HepG2 (cell line): ENCODE measurements around the gene SLC25A25. TPM values are rescaled to one million over a fixed set of nuclear protein-coding genes. Genes with fewer than 3 reads are reported as not detected.

ENCODE experiments used
- AHDC1 ChIP-seq: sonication (generic); formaldehyde crosslinking; IDR thresholded peaks from 2 replicates; pipeline ENCODE4 v1.5.1; 2020; ENCODE audit warnings: mild to moderate bottlenecking, missing genetic modification reagents, borderline replicate concordance
- ARNTL ChIP-seq: sonication (generic); formaldehyde crosslinking; IDR thresholded peaks from 2 replicates; pipeline ENCODE4 v1.4.0; 2020; ENCODE audit warnings: mild to moderate bottlenecking, missing genetic modification reagents
- ATF7-NPFF ChIP-seq: sonication (generic); formaldehyde crosslinking; IDR thresholded peaks from 2 replicates; pipeline ENCODE4 v1.8.1; 2023; ENCODE audit warnings: mild to moderate bottlenecking, low read depth, missing genetic modification reagents, moderate library complexity
- CREBL2 ChIP-seq: sonication (generic); formaldehyde crosslinking; IDR thresholded peaks from 2 replicates; pipeline ENCODE4 v1.8.1; 2023; ENCODE audit warnings: missing genetic modification reagents, mild to moderate bottlenecking, borderline replicate concordance
- CTCF ChIP-seq: sonication (generic); formaldehyde crosslinking; IDR thresholded peaks from 2 replicates; pipeline ENCODE4 v1.5.0; 2020; ENCODE audit warnings: mild to moderate bottlenecking, missing genetic modification reagents, moderate library complexity
- FOXP1 ChIP-seq, 2 experiments: fragments of 450-650 bp in 1 of 2; IDR thresholded peaks; 2 replicates each; pipeline ENCODE4 v1.6.1; 2017 to 2018; ENCODE audit warnings: antibody characterized with exemption in 1 of 2
- GABPA ChIP-seq, 2 experiments: IDR thresholded peaks; 2 replicates each; pipeline ENCODE4 v1.6.1; 2011 to 2016; ENCODE audit warnings: low read depth in 2 of 2, low read length in 1 of 2, missing biosample characterization in 1 of 2, missing genetic modification characterization in 1 of 2
- IRX3 ChIP-seq: sonication (generic); formaldehyde crosslinking; IDR thresholded peaks from 2 replicates; pipeline ENCODE4 v1.8.1; 2023; ENCODE audit warnings: mild to moderate bottlenecking, low read depth, missing genetic modification reagents, borderline replicate concordance
- MZF1 ChIP-seq: sonication (generic); formaldehyde crosslinking; IDR thresholded peaks from 2 replicates; pipeline ENCODE4 v1.8.1; 2023; ENCODE audit warnings: mild to moderate bottlenecking, missing genetic modification reagents, borderline replicate concordance
- PAF1 ChIP-seq: IDR thresholded peaks from 2 replicates; pipeline ENCODE4 v1.6.1; 2016; ENCODE audit warnings: missing genetic modification reagents, missing compliant biosample characterization
- RARA ChIP-seq: IDR thresholded peaks from 2 replicates; pipeline ENCODE4 v1.6.1; 2016; ENCODE audit warnings: missing genetic modification reagents, missing compliant biosample characterization
- TEF ChIP-seq: sonication (generic); formaldehyde crosslinking; IDR thresholded peaks from 2 replicates; pipeline ENCODE4 v1.5.0; 2020; ENCODE audit warnings: missing genetic modification reagents
- TERF1 ChIP-seq: sonication (generic); formaldehyde crosslinking; IDR thresholded peaks from 2 replicates; pipeline ENCODE4 v1.8.0; 2022; ENCODE audit warnings: mild to moderate bottlenecking, missing genetic modification reagents, moderate library complexity
- ZBTB37 ChIP-seq: sonication (generic); formaldehyde crosslinking; IDR thresholded peaks from 2 replicates; pipeline ENCODE4 v1.4.0; 2020; ENCODE audit warnings: mild to moderate bottlenecking, missing genetic modification reagents
- ZNF10 ChIP-seq: sonication (generic); formaldehyde crosslinking; IDR thresholded peaks from 2 replicates; pipeline ENCODE4 v1.4.0; 2020; ENCODE audit warnings: mild to moderate bottlenecking, low read depth, missing genetic modification reagents, borderline replicate concordance
- ZNF317 ChIP-seq: sonication (generic); formaldehyde crosslinking; IDR thresholded peaks from 2 replicates; pipeline ENCODE4 v1.5.0; 2020; ENCODE audit warnings: mild to moderate bottlenecking, missing genetic modification reagents
- ZNF619 ChIP-seq: sonication (generic); formaldehyde crosslinking; IDR thresholded peaks from 2 replicates; pipeline ENCODE4 v1.4.0; 2020; ENCODE audit warnings: mild to moderate bottlenecking, missing genetic modification reagents
- ZNF773 ChIP-seq: sonication (generic); formaldehyde crosslinking; IDR thresholded peaks from 2 replicates; pipeline ENCODE4 v1.4.0; 2020; ENCODE audit warnings: missing genetic modification reagents, borderline replicate concordance
- polyA plus RNA-seq, 8 experiments: library from polyadenylated mRNA; depleted of rRNA in 3 of 8; stranded (reverse) in 7 of 8; unstranded in 1 of 8; fragments of >200 nt; fragmentation: Illumina TruSeq in 4 of 8; extraction: Trizol in 4 of 8; gene quantifications; 2 replicates each; pipeline versions ENCODE4 v1.2.1 to v1.2.3, GENCODE V29; 2011 to 2016; ENCODE audit warnings: low read depth in 4 of 8, missing spikeins in 1 of 8, mixed read lengths in 1 of 8; ENCODE audit not compliant: insufficient read depth in 1 of 8
- total RNA-seq, 5 experiments: library from RNA; depleted of rRNA; stranded (reverse); fragments of >200 nt; fragmentation: Illumina TruSeq; extraction: Trizol; gene quantifications; 2 replicates each; pipeline ENCODE4 v1.2.3, GENCODE V29; 2016; ENCODE audit warnings: low read depth in 1 of 5

The SLC25A25 gene
- total and polyA plus RNA-seq, 2 of the 13 experiments (the other 11 are each of a cell fraction or from before 2014, with no cell fraction given): 10.5 to 24.8 TPM

GRCh38 chr9:128101231-128101661, 33.2 kb downstream of the SLC25A25 start (continued):
- no peak for TF ChIP-seq TERF1
- TF ChIP-seq ATF7-NPFF (CRISPR knock-in tag): no peak
- no peak for TF ChIP-seq FOXP1 (IDR thresholded peaks at IDR 0.05)
- TF ChIP-seq FOXP1 (CRISPR knock-in tag; IDR thresholded peaks at IDR 0.05): no peak
- no peak for TF ChIP-seq ZBTB37
- no peak for TF ChIP-seq ZNF10 (CRISPR knock-in tag)
- TF ChIP-seq IRX3: no peak
- no peak for TF ChIP-seq CTCF (CRISPR knock-in tag)
- TF ChIP-seq TEF: no peak
- 0 out of 2 replicates have a peak, but pooled peaks have one; percentile 44 for TF ChIP-seq ARNTL (CRISPR knock-in tag)
- no peak for TF ChIP-seq MZF1 (CRISPR knock-in tag)
- TF ChIP-seq ZNF773 (CRISPR knock-in tag): no peak
- no peak for TF ChIP-seq AHDC1 (CRISPR knock-in tag)
- no peak for TF ChIP-seq ZNF619 (CRISPR knock-in tag)
- TF ChIP-seq CREBL2 (CRISPR knock-in tag): no peak
- TF ChIP-seq ZNF317 (CRISPR knock-in tag): no peak
- no peak for TF ChIP-seq PAF1 (CRISPR knock-in tag)
- peak; percentile 80 for TF ChIP-seq RARA
- TF ChIP-seq GABPA (IDR thresholded peaks at IDR 0.05; ENCODE audit: low read depth, low read length): no peak
- no peak for TF ChIP-seq GABPA (CRISPR knock-in tag; IDR thresholded peaks at IDR 0.05; ENCODE audit: low read depth)
